ENCODE results near the gene OR2G3.

GRCh38 chr1:247588060-247588459, 17.3 kb upstream of the OR2G3 start, which contains the start of gene OR2G2:
- no peak for TF ChIP-seq POLR2A (IDR thresholded peaks at IDR 0.05; ENCODE audit: extremely low read depth, insufficient read length)
- TF ChIP-seq CTCF (IDR thresholded peaks at IDR 0.05; ENCODE audit: low read depth, low read length): no peak
- TF ChIP-seq MYC (IDR thresholded peaks at IDR 0.05; ENCODE audit: low read depth, low read length): no peak
- TF ChIP-seq MAX (IDR thresholded peaks at IDR 0.05; ENCODE audit: low read depth, low read length): no peak
